ENCODE data around the gene PRDX3.

PRDX3 gene

GRCh38 chr10:119178372-119179119, at the start of gene PRDX3:
PRDX3 (minus strand) TSS chr10:119178812; CDS start chr10:119178790, 22 bp downstream.
- no peak for TF ChIP-seq CTCF (conservative IDR thresholded peaks at IDR 0.05)
- peak within 1 kb of the TSS; percentile 80 for H3K27ac ChIP-seq

- no peak for TF ChIP-seq CTCF (conservative IDR thresholded peaks at IDR 0.05)
- H3K27ac ChIP-seq: no peak overlapping the region
Observed at GRCh38 chr10:119227825-119228224, 49.2 kb upstream of the PRDX3 start.

GRCh38 chr10:119225083-119225658, 46.6 kb upstream of the PRDX3 start:
- TF ChIP-seq CTCF (conservative IDR thresholded peaks at IDR 0.05): no peak
- H3K27ac ChIP-seq: no peak overlapping the region

- no peak for TF ChIP-seq CTCF (conservative IDR thresholded peaks at IDR 0.05)
- no peak overlapping the region for H3K27ac ChIP-seq
Observed at GRCh38 chr10:119222966-119223386, 44.4 kb upstream of the PRDX3 start.

- H3K27ac ChIP-seq: no peak overlapping the region
- TF ChIP-seq CTCF (conservative IDR thresholded peaks at IDR 0.05): no peak
Observed at GRCh38 chr10:119222537-119222936, 43.9 kb upstream of the PRDX3 start.

- H3K27ac ChIP-seq: no peak overlapping the region
- no peak for TF ChIP-seq CTCF (conservative IDR thresholded peaks at IDR 0.05)
Observed at GRCh38 chr10:119221666-119222065, 43.1 kb upstream of the PRDX3 start.

- no peak overlapping the region for H3K27ac ChIP-seq
- TF ChIP-seq CTCF (conservative IDR thresholded peaks at IDR 0.05): no peak
Observed at GRCh38 chr10:119221201-119221600, 42.6 kb upstream of the PRDX3 start.

Data from VCaP (cell line).